ENCODE measurements around the gene C9orf40. TPM values are rescaled to one million over a fixed set of nuclear protein-coding genes. Genes with fewer than 3 reads are reported as not detected.

C9orf40 gene
- polyA plus RNA-seq, 2 donors = 2.8 to 3.7 TPM

GRCh38 chr9:74973714-74974113 lies 21.0 kb upstream of the C9orf40 start:
- no peak overlapping the region for H3K27ac ChIP-seq (ENCODE audit: low read depth in 2 of 2, low read length in 1 of 2)
- no peaks in the 10 kb centered on the region for H3K4me1 ChIP-seq (ENCODE audit: control insufficient read depth in 2 of 2, insufficient read depth in 2 of 2, low read length in 1 of 2)
- H3K9me3 ChIP-seq (ENCODE audit: control insufficient read depth in 2 of 2, insufficient read depth in 1 of 2, low read depth in 1 of 2, low read length in 1 of 2) = peaks cover 0 to 4% of the 10 kb centered on the region in 2 donors
- H3K36me3 ChIP-seq (ENCODE audit: control insufficient read depth in 2 of 2, insufficient read depth in 2 of 2, low read length in 1 of 2) = no peaks in the 10 kb centered on the region
- no peak overlapping the region for H3K4me3 ChIP-seq (ENCODE audit: low read depth in 1 of 2, low read length in 2 of 2)
- no peaks in the 10 kb centered on the region for H3K27me3 ChIP-seq (ENCODE audit: control insufficient read depth in 1 of 2, insufficient read depth in 2 of 2, low read length in 2 of 2)

DNA sequence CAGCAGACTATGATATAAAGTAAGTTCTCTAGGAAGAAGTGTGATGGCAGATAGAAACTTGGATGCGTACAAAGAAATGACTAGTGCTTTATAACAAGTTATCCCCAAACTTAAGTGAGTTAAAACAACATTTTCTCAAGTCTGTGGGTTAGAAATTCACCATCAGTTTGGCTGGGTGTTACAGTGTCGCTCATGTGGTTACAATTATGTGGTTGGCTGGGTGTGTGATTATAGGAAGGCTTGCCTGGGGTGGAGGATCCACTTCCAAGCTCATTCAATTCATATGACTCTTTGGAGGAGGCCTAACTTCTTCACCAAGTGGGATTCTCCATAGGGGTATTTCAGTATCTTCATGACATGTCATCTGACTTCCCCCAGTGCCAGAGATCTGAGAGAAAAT lies 10.3 kb upstream of the C9orf40 start:
- H3K9me3 ChIP-seq (ENCODE audit: control insufficient read depth in 2 of 2, insufficient read depth in 1 of 2, low read depth in 1 of 2, low read length in 1 of 2) = peaks cover 0 to 4% of the 10 kb centered on the region in 2 donors
- H3K27ac ChIP-seq (ENCODE audit: low read depth in 2 of 2, low read length in 1 of 2) = no peak overlapping the region
- no peaks in the 10 kb centered on the region for H3K4me1 ChIP-seq (ENCODE audit: control insufficient read depth in 2 of 2, insufficient read depth in 2 of 2, low read length in 1 of 2)
- H3K36me3 ChIP-seq (ENCODE audit: control insufficient read depth in 2 of 2, insufficient read depth in 2 of 2, low read length in 1 of 2) = no peaks in the 10 kb centered on the region
- no peak overlapping the region for H3K4me3 ChIP-seq (ENCODE audit: low read depth in 1 of 2, low read length in 2 of 2)
- 96% methylated on average over 2 of the region's 2 CpGs for WGBS, 2 donors
- H3K27me3 ChIP-seq (ENCODE audit: control insufficient read depth in 1 of 2, insufficient read depth in 2 of 2, low read length in 2 of 2) = no peaks in the 10 kb centered on the region

- Histone ChIP-seq H3K27me3 (ENCODE audit: control insufficient read depth in 1 of 2, insufficient read depth in 2 of 2, low read length in 2 of 2) (no peaks in the 10 kb centered on the region), H3K36me3 (ENCODE audit: control insufficient read depth in 2 of 2, insufficient read depth in 2 of 2, low read length in 1 of 2) (no peaks in the 10 kb centered on the region), H3K4me1 (ENCODE audit: control insufficient read depth in 2 of 2, insufficient read depth in 2 of 2, low read length in 1 of 2) (no peaks in the 10 kb centered on the region), H3K27ac (ENCODE audit: low read depth in 2 of 2, low read length in 1 of 2) (no peak overlapping the region), H3K4me3 (ENCODE audit: low read depth in 1 of 2, low read length in 2 of 2) (no peak overlapping the region), H3K9me3 (ENCODE audit: control insufficient read depth in 2 of 2, insufficient read depth in 1 of 2, low read depth in 1 of 2, low read length in 1 of 2) (peaks cover 0 to 4% of the 10 kb centered on the region in 2 donors)
- 91 to 98% methylated on average over 1 of the region's 1 CpG for WGBS, 2 donors
These were observed 8.8 kb upstream of the C9orf40 start for GRCh38 chr9:74961496-74961895.

GRCh38 chr9:74960561-74960960 lies 7.8 kb upstream of the C9orf40 start:
- Histone ChIP-seq H3K36me3 (ENCODE audit: control insufficient read depth in 2 of 2, insufficient read depth in 2 of 2, low read length in 1 of 2) (no peaks in the 10 kb centered on the region), H3K9me3 (ENCODE audit: control insufficient read depth in 2 of 2, insufficient read depth in 1 of 2, low read depth in 1 of 2, low read length in 1 of 2) (peaks cover 0 to 4% of the 10 kb centered on the region in 2 donors), H3K4me3 (ENCODE audit: low read depth in 1 of 2, low read length in 2 of 2) (no peak overlapping the region), H3K27me3 (ENCODE audit: control insufficient read depth in 1 of 2, insufficient read depth in 2 of 2, low read length in 2 of 2) (no peaks in the 10 kb centered on the region), H3K4me1 (ENCODE audit: control insufficient read depth in 2 of 2, insufficient read depth in 2 of 2, low read length in 1 of 2) (no peaks in the 10 kb centered on the region), H3K27ac (ENCODE audit: low read depth in 2 of 2, low read length in 1 of 2) (no peak overlapping the region)
- WGBS, 2 donors = 44 to 65% methylated on average over 2 of the region's 2 CpGs

DNA sequence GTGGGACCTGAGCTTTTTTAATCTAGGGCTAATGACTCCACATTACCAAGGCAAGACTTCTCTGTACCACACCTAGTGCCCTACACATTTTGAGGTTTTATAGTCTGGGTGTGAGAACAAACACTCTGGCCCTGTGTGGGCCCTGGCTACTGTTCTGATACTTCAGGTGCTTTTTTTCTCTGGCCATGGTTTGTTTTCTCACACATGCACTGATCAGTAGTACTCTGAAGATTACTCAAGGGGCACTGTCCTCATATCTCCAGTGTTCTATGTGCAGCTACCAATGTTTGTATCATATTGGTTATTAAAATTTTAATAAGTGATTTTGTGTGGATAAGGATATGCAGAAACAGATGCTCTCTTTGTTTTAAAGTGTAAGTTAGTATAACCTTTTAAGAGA lies 5.9 kb upstream of the C9orf40 start:
- Histone ChIP-seq H3K36me3 (ENCODE audit: control insufficient read depth in 2 of 2, insufficient read depth in 2 of 2, low read length in 1 of 2) (no peaks in the 10 kb centered on the region), H3K4me1 (ENCODE audit: control insufficient read depth in 2 of 2, insufficient read depth in 2 of 2, low read length in 1 of 2) (no peaks in the 10 kb centered on the region), H3K4me3 (ENCODE audit: low read depth in 1 of 2, low read length in 2 of 2) (no peak overlapping the region), H3K27me3 (ENCODE audit: control insufficient read depth in 1 of 2, insufficient read depth in 2 of 2, low read length in 2 of 2) (no peaks in the 10 kb centered on the region), H3K9me3 (ENCODE audit: control insufficient read depth in 2 of 2, insufficient read depth in 1 of 2, low read depth in 1 of 2, low read length in 1 of 2) (no peaks in the 10 kb centered on the region), H3K27ac (ENCODE audit: low read depth in 2 of 2, low read length in 1 of 2) (no peak overlapping the region)

DNA sequence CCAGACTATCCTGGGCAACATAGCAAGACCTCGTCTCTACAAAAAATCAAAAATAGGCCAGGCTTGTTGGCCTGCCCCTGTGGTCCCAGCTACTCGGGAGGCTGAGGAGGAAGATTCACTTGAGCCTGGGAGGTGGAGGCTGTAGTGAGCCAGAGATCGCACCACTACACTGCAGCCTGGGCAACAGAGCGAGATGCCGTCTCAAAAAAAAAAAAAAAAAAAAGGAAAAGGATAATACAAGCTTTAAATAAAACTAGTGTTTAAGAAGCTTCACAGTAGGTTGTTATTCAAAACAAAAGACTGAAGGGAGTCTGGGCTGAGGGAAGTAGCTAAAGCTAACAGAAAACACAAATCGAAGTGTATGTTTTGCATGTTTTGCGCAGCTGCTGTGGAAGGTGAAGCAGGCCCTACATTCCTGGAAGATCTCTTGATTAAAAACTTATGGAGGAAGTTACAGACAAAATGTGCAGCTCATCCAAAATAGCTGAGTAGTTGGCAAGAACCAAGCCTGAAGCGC lies 581 bp upstream of the C9orf40 start:
- Histone ChIP-seq H3K27ac (ENCODE audit: low read depth in 2 of 2, low read length in 1 of 2) (peak overlapping the region in 1 of 2 donors; percentile 97), H3K4me1 (ENCODE audit: control insufficient read depth in 2 of 2, insufficient read depth in 2 of 2, low read length in 1 of 2) (no peaks in the 10 kb centered on the region), H3K36me3 (ENCODE audit: control insufficient read depth in 2 of 2, insufficient read depth in 2 of 2, low read length in 1 of 2) (no peaks in the 10 kb centered on the region), H3K27me3 (ENCODE audit: control insufficient read depth in 1 of 2, insufficient read depth in 2 of 2, low read length in 2 of 2) (no peaks in the 10 kb centered on the region), H3K9me3 (ENCODE audit: control insufficient read depth in 2 of 2, insufficient read depth in 1 of 2, low read depth in 1 of 2, low read length in 1 of 2) (no peaks in the 10 kb centered on the region), H3K4me3 (ENCODE audit: low read depth in 1 of 2, low read length in 2 of 2) (peak overlapping the region; percentile 94)
- WGBS, 2 donors = 45 to 47% methylated on average over 8 of the region's 8 CpGs

DNA sequence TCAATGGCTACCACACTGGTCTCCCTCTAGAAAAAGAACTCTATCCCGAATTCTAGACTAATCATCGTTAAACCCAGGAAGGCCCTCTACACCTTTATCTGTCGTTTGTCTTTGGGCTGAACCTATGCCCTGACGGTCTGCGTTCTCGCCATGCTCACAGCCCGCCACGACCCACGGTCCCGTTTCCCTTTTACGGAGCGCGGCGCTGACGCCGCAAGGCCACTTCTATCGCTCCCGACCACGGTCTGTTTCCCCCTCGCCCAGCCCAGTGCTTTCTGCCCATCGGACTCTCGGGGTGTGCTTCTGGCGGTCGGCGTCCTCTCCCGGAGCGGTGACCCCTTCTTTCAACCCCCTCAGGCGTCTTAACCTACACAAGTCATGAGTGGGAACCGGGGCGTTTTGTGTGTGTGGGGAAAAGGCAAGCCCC lies 974 bp downstream of the C9orf40 start:
- Histone ChIP-seq H3K27me3 (ENCODE audit: control insufficient read depth in 1 of 2, insufficient read depth in 2 of 2, low read length in 2 of 2) (no peaks in the 10 kb centered on the region), H3K4me1 (ENCODE audit: control insufficient read depth in 2 of 2, insufficient read depth in 2 of 2, low read length in 1 of 2) (no peaks in the 10 kb centered on the region), H3K4me3 (ENCODE audit: low read depth in 1 of 2, low read length in 2 of 2) (peak overlapping the region; percentile 94), H3K27ac (ENCODE audit: low read depth in 2 of 2, low read length in 1 of 2) (peak overlapping the region; percentile 97 to 98), H3K36me3 (ENCODE audit: control insufficient read depth in 2 of 2, insufficient read depth in 2 of 2, low read length in 1 of 2) (no peaks in the 10 kb centered on the region), H3K9me3 (ENCODE audit: control insufficient read depth in 2 of 2, insufficient read depth in 1 of 2, low read depth in 1 of 2, low read length in 1 of 2) (no peaks in the 10 kb centered on the region)
- whole genome bisulfite sequencing, 2 donors = 0% methylated on average over 30 of the region's 30 CpGs

DNA sequence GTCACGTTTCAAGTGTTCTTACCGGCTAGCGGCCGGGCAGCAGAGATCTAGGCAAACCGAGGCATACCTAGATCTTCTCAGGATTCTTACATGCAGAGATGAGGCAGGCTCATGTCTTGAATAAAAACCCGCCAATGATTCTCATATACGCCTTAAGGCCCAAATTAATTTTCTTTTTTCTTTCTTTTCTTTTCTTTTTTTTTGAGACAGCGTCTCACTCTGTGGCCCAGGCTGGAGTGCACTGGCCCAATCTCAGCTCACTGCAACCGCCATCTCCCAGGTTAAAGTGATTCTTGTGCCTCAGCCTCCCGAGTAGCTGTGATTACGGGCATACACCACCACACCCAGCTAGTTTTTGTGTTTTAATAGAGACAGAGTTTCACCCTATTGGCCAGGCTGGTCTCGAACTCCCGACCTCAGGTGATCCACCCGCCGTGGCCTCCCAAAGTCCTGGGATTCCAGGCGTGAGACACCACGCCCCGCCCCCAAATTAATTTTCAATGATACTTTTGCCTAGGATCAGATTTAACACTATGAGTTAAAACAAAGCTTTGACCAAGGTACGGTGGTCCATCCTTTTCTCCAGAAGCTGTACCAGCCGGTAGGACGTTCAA lies 1.5 kb downstream of the C9orf40 start:
- Histone ChIP-seq H3K27me3 (ENCODE audit: control insufficient read depth in 1 of 2, insufficient read depth in 2 of 2, low read length in 2 of 2) (no peaks in the 10 kb centered on the region), H3K27ac (ENCODE audit: low read depth in 2 of 2, low read length in 1 of 2) (peak overlapping the region in 1 of 2 donors; percentile 97), H3K9me3 (ENCODE audit: control insufficient read depth in 2 of 2, insufficient read depth in 1 of 2, low read depth in 1 of 2, low read length in 1 of 2) (no peaks in the 10 kb centered on the region), H3K4me1 (ENCODE audit: control insufficient read depth in 2 of 2, insufficient read depth in 2 of 2, low read length in 1 of 2) (no peaks in the 10 kb centered on the region), H3K4me3 (ENCODE audit: low read depth in 1 of 2, low read length in 2 of 2) (peak overlapping the region; percentile 94), H3K36me3 (ENCODE audit: control insufficient read depth in 2 of 2, insufficient read depth in 2 of 2, low read length in 1 of 2) (no peaks in the 10 kb centered on the region)
- WGBS, 2 donors = 66 to 69% methylated on average over 21 of the region's 21 CpGs

- no peaks in the 10 kb centered on the region for H3K36me3 ChIP-seq (ENCODE audit: control insufficient read depth in 2 of 2, insufficient read depth in 2 of 2, low read length in 1 of 2)
- H3K27me3 ChIP-seq (ENCODE audit: control insufficient read depth in 1 of 2, insufficient read depth in 2 of 2, low read length in 2 of 2) = no peaks in the 10 kb centered on the region
- no peak overlapping the region for H3K27ac ChIP-seq (ENCODE audit: low read depth in 2 of 2, low read length in 1 of 2)
- 87 to 88% methylated on average over 10 of the region's 10 CpGs for WGBS, 2 donors
- no peak overlapping the region for H3K4me3 ChIP-seq (ENCODE audit: low read depth in 1 of 2, low read length in 2 of 2)
- no peaks in the 10 kb centered on the region for H3K4me1 ChIP-seq (ENCODE audit: control insufficient read depth in 2 of 2, insufficient read depth in 2 of 2, low read length in 1 of 2)
- no peaks in the 10 kb centered on the region for H3K9me3 ChIP-seq (ENCODE audit: control insufficient read depth in 2 of 2, insufficient read depth in 1 of 2, low read depth in 1 of 2, low read length in 1 of 2)
These were observed 2.6 kb downstream of the C9orf40 start for GRCh38 chr9:74949859-74950855.
